WTC11 (cell line): ENCODE data around the gene ZFPL1. TPM values are rescaled to one million over a fixed set of nuclear protein-coding genes. Genes with fewer than 3 reads are reported as not detected.

Source experiments
- ATAC-seq: fragments of 200-7000 bp; cut with Tn5 transposase; 2 replicates; pipeline ENCODE4 v1.10.0; 2021; ENCODE audit warnings: mild to moderate bottlenecking, moderate library complexity
- CTCF ChIA-PET: fragments of 300-600 bp; sonication (Branson Sonifier 250); formaldehyde crosslinking; loops from one replicate; lab custom pipeline; 2021; ENCODE audit warnings: antibody characterized with exemption; lab: Charles Lee
- POLR2A ChIA-PET: fragments of 350-600 bp; sonication (Branson Sonifier 250); formaldehyde crosslinking; loops from one replicate; lab custom pipeline; 2021; ENCODE audit warnings: antibody characterized with exemption; lab: Charles Lee
- DNase-seq: peaks from one replicate; pipeline ENCODE4 v3.0.0; 2021; ENCODE audit warnings: low spot score
- H3K27ac Mint-ChIP-seq: 2 replicates; pipeline ENCODE4 v1.8.0; 2021; ENCODE audit warnings: mixed read lengths
- H3K27me3 Mint-ChIP-seq: 2 replicates; pipeline ENCODE4 v1.8.0; 2021; ENCODE audit warnings: low read depth, mild to moderate bottlenecking, moderate library complexity, mixed read lengths
- H3K36me3 Mint-ChIP-seq: 2 replicates; pipeline ENCODE4 v1.8.0; 2021; ENCODE audit warnings: mixed read lengths
- H3K4me1 Mint-ChIP-seq: 2 replicates; pipeline ENCODE4 v1.8.0; 2022; ENCODE audit warnings: mixed read lengths
- H3K4me3 Mint-ChIP-seq: 2 replicates; pipeline ENCODE4 v1.8.0; 2021; ENCODE audit warnings: mild to moderate bottlenecking, moderate library complexity, mixed read lengths
- H3K9me3 Mint-ChIP-seq: 2 replicates; pipeline ENCODE4 v1.8.0; 2021; ENCODE audit warnings: mixed read lengths
- AR ChIP-seq: fragments of 250-450 bp; sonication (Bioruptor Pico); IDR thresholded peaks from 2 replicates; pipeline ENCODE4 v1.9.0; 2021; ENCODE audit warnings: mild to moderate bottlenecking
- ATF3 ChIP-seq: sonication (generic); formaldehyde crosslinking; conservative IDR thresholded peaks from 2 replicates; pipeline ENCODE4 v1.8.1; 2022; ENCODE audit warnings: mild to moderate bottlenecking, missing genetic modification reagents
- EMX1 ChIP-seq: fragments of 250-450 bp; sonication (Bioruptor Pico); IDR thresholded peaks from 2 replicates; pipeline ENCODE4 v1.8.0; 2021; ENCODE audit warnings: mild to moderate bottlenecking
- ESRRA ChIP-seq: sonication (generic); formaldehyde crosslinking; IDR thresholded peaks from 2 replicates; pipeline ENCODE4 v1.8.1; 2022; ENCODE audit warnings: mild to moderate bottlenecking, missing genetic modification reagents, borderline replicate concordance
- FOXK1 ChIP-seq: sonication (generic); formaldehyde crosslinking; IDR thresholded peaks from 2 replicates; pipeline ENCODE4 v1.8.0; 2022; ENCODE audit warnings: mild to moderate bottlenecking, moderate library complexity, missing genetic modification reagents
- FOXP4 ChIP-seq: sonication (generic); formaldehyde crosslinking; IDR thresholded peaks from 2 replicates; pipeline ENCODE4 v1.8.0; 2022; ENCODE audit warnings: mild to moderate bottlenecking, missing genetic modification reagents
- JAZF1 ChIP-seq: fragments of 250-450 bp; sonication (Bioruptor Pico); IDR thresholded peaks from 2 replicates; pipeline ENCODE4 v1.9.0; 2021; ENCODE audit warnings: moderate library complexity, mild to moderate bottlenecking, inconsistent platforms
- KAT7 ChIP-seq: sonication (generic); formaldehyde crosslinking; IDR thresholded peaks from 2 replicates; pipeline ENCODE4 v1.8.1; 2023; ENCODE audit warnings: missing genetic modification reagents, mild to moderate bottlenecking, borderline replicate concordance
- MLX ChIP-seq: sonication (generic); formaldehyde crosslinking; IDR thresholded peaks from 2 replicates; pipeline ENCODE4 v1.8.1; 2023; ENCODE audit warnings: mild to moderate bottlenecking, missing genetic modification reagents, moderate library complexity
- OVOL2 ChIP-seq: fragments of 250-450 bp; sonication (Bioruptor Pico); IDR thresholded peaks from 2 replicates; pipeline ENCODE4 v1.9.0; 2021; ENCODE audit warnings: mild to moderate bottlenecking, borderline replicate concordance
- SMAD4 ChIP-seq: sonication (generic); formaldehyde crosslinking; IDR thresholded peaks from 2 replicates; pipeline ENCODE4 v1.8.0; 2022; ENCODE audit warnings: mild to moderate bottlenecking, missing genetic modification reagents
- SP1 ChIP-seq: sonication (generic); formaldehyde crosslinking; conservative IDR thresholded peaks from 2 replicates; pipeline ENCODE4 v1.8.1; 2022; ENCODE audit warnings: missing genetic modification reagents
- ZBTB43 ChIP-seq: sonication (generic); formaldehyde crosslinking; IDR thresholded peaks from 2 replicates; pipeline ENCODE4 v1.8.1; 2023; ENCODE audit warnings: mild to moderate bottlenecking, missing genetic modification reagents
- ZNF232 ChIP-seq: sonication (generic); formaldehyde crosslinking; IDR thresholded peaks from 2 replicates; pipeline ENCODE4 v1.8.0; 2022; ENCODE audit warnings: mild to moderate bottlenecking, missing genetic modification reagents
- ZNF396 ChIP-seq: fragments of 250-450 bp; sonication (Bioruptor Pico); IDR thresholded peaks from 2 replicates; pipeline ENCODE4 v1.8.0; 2021; ENCODE audit warnings: mild to moderate bottlenecking, moderate library complexity, borderline replicate concordance
- ZNF416 ChIP-seq: fragments of 250-450 bp; sonication (Bioruptor Pico); IDR thresholded peaks from 2 replicates; pipeline ENCODE4 v1.9.0; 2021; ENCODE audit warnings: mild to moderate bottlenecking, inconsistent platforms
- ZNF512 ChIP-seq: sonication (generic); formaldehyde crosslinking; IDR thresholded peaks from 2 replicates; pipeline ENCODE4 v1.8.1; 2022; ENCODE audit warnings: missing genetic modification reagents, borderline replicate concordance
- ZNF671 ChIP-seq: fragments of 250-450 bp; sonication (Bioruptor Pico); IDR thresholded peaks from 2 replicates; pipeline ENCODE4 v1.8.0; 2021; ENCODE audit warnings: mild to moderate bottlenecking
- ZSCAN18 ChIP-seq: fragments of 250-450 bp; sonication (Bioruptor Pico); IDR thresholded peaks from 2 replicates; pipeline ENCODE4 v2.1.2; 2022; ENCODE audit warnings: mild to moderate bottlenecking, moderate library complexity
- total RNA-seq: library from RNA; stranded (reverse); gene quantifications from 3 replicates; pipeline ENCODE4 v1.2.3, GENCODE V29; 2021

ZFPL1 gene
- total RNA-seq, 1 experiment from 2014 or later = 33.8 TPM

GRCh38 chr11:65055538-65055937 lies 28.5 kb upstream of the ZFPL1 start (continued):
- no peak for TF ChIP-seq ATF3 (CRISPR knock-in tag)
- TF ChIP-seq, all 79 proteins: peak for 0

- Mint-ChIP-seq H3K27me3 (no peaks in the 10 kb centered on the region; the same call in 1 of the 2 replicates), H3K4me1 (peaks cover 2% of the 10 kb centered on the region), H3K27ac (no peak overlapping the region), H3K36me3 (no peaks in the 10 kb centered on the region), H3K9me3 (no peaks in the 10 kb centered on the region), H3K4me3 (no peak overlapping the region)
- no peak for ATAC-seq
- CTCF ChIA-PET = interaction anchor here (0.7 kb wide), 2 partner anchors 9 to 43 kb away, joined by 3 read pairs; partner anchors contain the start of gene ARL2
- POLR2A ChIA-PET = interaction anchor here (0.5 to 0.7 kb wide), 2 partner anchors 54 to 196 kb away, joined by 3 read pairs; no protein-coding TSS in a partner anchor
- no peak for DNase-seq
- TF ChIP-seq FOXK1 (no peak), ZNF396 (CRISPR knock-in tag) (no peak), OVOL2 (CRISPR knock-in tag) (no peak), ZNF671 (CRISPR knock-in tag) (no peak), AR (CRISPR knock-in tag) (no peak), ZNF512 (CRISPR knock-in tag) (no peak), EMX1 (CRISPR knock-in tag) (no peak), ZSCAN18 (CRISPR knock-in tag) (no peak), SMAD4 (no peak), SP1 (CRISPR knock-in tag) (no peak), MLX (no peak), ESRRA (CRISPR knock-in tag) (no peak), JAZF1 (CRISPR knock-in tag) (no peak), ZBTB43 (CRISPR knock-in tag) (no peak), FOXP4 (CRISPR knock-in tag) (no peak), ZNF232 (no peak), ZNF416 (no peak), KAT7 (CRISPR knock-in tag) (no peak)
These were observed 27.0 kb upstream of the ZFPL1 start for GRCh38 chr11:65056999-65057398.
